ENCODE data around the gene EZH1.

The EZH1 gene

GRCh38 chr17:42744806-42745617, at the start of gene EZH1:
TSS of gene EZH1 (minus strand) at chr17:42745040. CDS start at chr17:42728941, 16,099 bp downstream.
- Mint-ChIP-seq H3K4me3 (peak within 1 kb of the TSS; percentile 90 to 93), H3K4me1 (peaks cover 20 to 35% of the 10 kb centered on the region in 2 donors), H3K9me3 (no peaks in the 10 kb centered on the region), H3K27ac (peak within 1 kb of the TSS; percentile 94), H3K36me3 (peaks cover 0 to 2% of the 10 kb centered on the region in 2 donors), H3K27me3 (peaks cover 4 to 10% of the 10 kb centered on the region in 2 donors)
- DNase-seq (peak; percentile 92), ATAC-seq (replicated peaks) (peak; percentile 89 to 90)

DNA sequence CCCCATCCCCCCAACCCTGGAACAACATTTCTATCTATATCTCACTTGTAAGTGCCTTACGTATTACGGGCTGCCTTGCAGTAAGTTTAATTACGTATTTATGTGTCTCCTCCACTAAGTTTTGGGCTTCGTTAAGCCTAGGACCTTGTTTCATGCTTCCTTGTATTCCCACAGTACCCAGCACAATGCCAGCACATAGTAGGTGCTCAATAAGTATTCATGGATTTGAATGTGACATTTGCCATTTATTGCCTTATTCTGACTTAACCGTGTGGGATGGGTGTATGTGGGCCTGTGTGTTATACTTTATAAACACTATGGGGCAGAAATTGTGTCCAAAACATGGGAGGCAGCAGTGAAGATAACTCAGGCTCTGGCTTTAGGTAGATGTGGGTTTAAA, 47.7 kb upstream of the EZH1 start:
- Mint-ChIP-seq H3K27ac (no peak overlapping the region), H3K9me3 (no peaks in the 10 kb centered on the region), H3K36me3 (peaks cover 17 to 25% of the 10 kb centered on the region in 2 donors), H3K4me1 (peaks cover 16 to 24% of the 10 kb centered on the region in 2 donors), H3K4me3 (no peak overlapping the region), H3K27me3 (peaks cover 24 to 25% of the 10 kb centered on the region in 2 donors)
- DNase-seq (no peak), ATAC-seq (replicated peaks) (no peak)

- ATAC-seq (replicated peaks) (no peak), DNase-seq (no peak)
- H3K27me3 Mint-ChIP-seq: peaks cover 30 to 31% of the 10 kb centered on the region in 2 donors
- H3K4me1 Mint-ChIP-seq: peaks cover 14 to 19% of the 10 kb centered on the region in 2 donors
- H3K27ac Mint-ChIP-seq: no peak overlapping the region
- H3K4me3 Mint-ChIP-seq: no peak overlapping the region
- H3K9me3 Mint-ChIP-seq: no peaks in the 10 kb centered on the region
- H3K36me3 Mint-ChIP-seq: peaks cover 17 to 25% of the 10 kb centered on the region in 2 donors
These were observed 47.1 kb upstream of the EZH1 start for GRCh38 chr17:42791948-42792347.

DNA sequence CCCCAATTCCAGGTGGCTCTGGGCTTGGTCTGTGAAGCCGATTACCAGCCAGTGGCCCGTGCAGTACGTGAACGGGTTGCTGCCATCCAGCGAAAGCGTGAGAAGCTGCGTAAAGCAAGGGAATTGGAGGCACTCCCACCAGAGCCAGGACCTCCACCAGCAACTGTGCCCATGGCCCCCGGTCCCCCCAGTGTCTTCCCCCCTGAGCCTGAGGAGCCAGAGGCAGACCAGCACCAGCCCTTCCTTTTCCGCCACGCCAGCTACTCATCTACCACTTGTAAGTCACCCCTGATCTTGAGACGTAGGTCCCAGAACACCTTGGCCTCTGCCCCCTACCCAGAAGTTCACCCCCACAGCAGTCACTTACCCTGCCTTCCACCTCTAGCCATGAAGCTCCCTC, 42.4 kb upstream of the EZH1 start:
- Mint-ChIP-seq H3K27me3 (peaks cover 70 to 72% of the 10 kb centered on the region in 2 donors), H3K27ac (no peak overlapping the region), H3K36me3 (peaks cover 0 to 3% of the 10 kb centered on the region in 2 donors), H3K4me1 (peaks cover 17 to 24% of the 10 kb centered on the region in 2 donors), H3K4me3 (no peak overlapping the region), H3K9me3 (no peaks in the 10 kb centered on the region)
- no peak for DNase-seq
- no peak for ATAC-seq (replicated peaks)

DNA sequence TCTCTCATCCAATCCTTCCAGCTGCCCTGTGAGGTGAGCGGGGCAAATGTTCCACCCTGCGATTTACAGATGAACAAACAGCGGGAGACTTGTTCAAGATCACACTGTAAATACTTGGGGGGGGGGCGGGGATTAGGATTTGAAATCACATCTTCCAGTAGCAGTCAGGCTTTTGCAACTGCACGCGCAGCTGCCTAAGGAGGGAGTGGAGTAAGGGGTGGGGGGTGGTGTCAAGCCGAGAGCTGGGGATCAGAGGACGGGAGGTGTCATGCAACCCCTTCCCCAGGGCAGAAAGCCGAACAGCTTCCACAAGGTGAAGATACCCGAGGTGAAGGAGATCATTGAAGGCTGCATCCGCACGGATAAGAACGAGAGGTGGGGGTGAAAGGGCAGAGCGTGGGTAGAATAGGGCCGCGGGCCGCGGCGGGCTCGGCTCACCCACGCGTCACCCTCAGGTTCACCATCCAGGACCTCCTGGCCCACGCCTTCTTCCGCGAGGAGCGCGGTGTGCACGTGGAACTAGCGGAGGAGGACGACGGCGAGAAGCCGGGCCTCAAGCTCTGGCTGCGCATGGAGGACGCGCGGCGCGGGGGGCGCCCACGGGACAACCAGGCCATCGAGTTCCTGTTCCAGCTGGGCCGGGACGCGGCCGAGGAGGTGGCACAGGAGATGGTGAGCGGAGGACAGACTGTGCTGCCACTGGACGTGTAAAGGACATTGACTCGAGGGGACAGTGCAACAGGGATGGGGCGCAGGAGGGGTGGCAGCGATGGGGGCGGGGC, 40.2 kb upstream of the EZH1 start:
- peak overlapping the region; percentile 14 to 36 for H3K4me3 Mint-ChIP-seq
- ATAC-seq (replicated peaks) (no peak), DNase-seq (no peak)
- H3K36me3 Mint-ChIP-seq: peaks cover under 1 to 4% of the 10 kb centered on the region in 2 donors
- peaks cover 29% of the 10 kb centered on the region in 2 donors for H3K4me1 Mint-ChIP-seq
- H3K27ac Mint-ChIP-seq: peak overlapping the region; percentile 56
- H3K9me3 Mint-ChIP-seq: no peaks in the 10 kb centered on the region
- H3K27me3 Mint-ChIP-seq: peaks cover 80 to 86% of the 10 kb centered on the region in 2 donors

DNA sequence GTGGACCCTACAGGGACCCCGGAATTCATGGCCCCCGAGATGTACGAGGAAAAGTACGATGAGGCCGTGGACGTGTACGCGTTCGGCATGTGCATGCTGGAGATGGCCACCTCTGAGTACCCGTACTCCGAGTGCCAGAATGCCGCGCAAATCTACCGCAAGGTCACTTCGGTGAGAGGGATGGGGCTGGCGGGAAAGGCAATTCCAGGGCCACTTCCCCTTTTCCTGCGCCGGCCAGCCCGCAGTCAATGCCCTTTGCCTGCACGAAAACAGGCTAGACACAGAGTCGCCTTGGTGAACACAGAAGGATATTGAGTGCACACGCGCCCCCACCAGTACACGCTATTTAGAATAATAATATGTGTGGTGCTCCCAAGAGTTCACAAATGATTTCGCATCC, 39.6 kb upstream of the EZH1 start:
- peaks cover 29 to 35% of the 10 kb centered on the region in 2 donors for H3K4me1 Mint-ChIP-seq
- ATAC-seq (replicated peaks): no peak
- H3K9me3 Mint-ChIP-seq: no peaks in the 10 kb centered on the region
- peaks cover 81 to 88% of the 10 kb centered on the region in 2 donors for H3K27me3 Mint-ChIP-seq
- H3K27ac Mint-ChIP-seq: peak overlapping the region; percentile 56
- H3K36me3 Mint-ChIP-seq: peaks cover 6 to 10% of the 10 kb centered on the region in 2 donors
- no peak for DNase-seq
- peak overlapping the region in 1 of 2 donors; percentile 36 for H3K4me3 Mint-ChIP-seq

GRCh38 chr17:42783791-42784138, 38.9 kb upstream of the EZH1 start:
- no peaks in the 10 kb centered on the region for H3K9me3 Mint-ChIP-seq
- H3K4me1 Mint-ChIP-seq: peaks cover 31 to 38% of the 10 kb centered on the region in 2 donors
- no peak for DNase-seq
- H3K27ac Mint-ChIP-seq: no peak overlapping the region
- H3K27me3 Mint-ChIP-seq: peaks cover 76 to 85% of the 10 kb centered on the region in 2 donors
- no peak overlapping the region for H3K4me3 Mint-ChIP-seq
- H3K36me3 Mint-ChIP-seq: peaks cover 13 to 16% of the 10 kb centered on the region in 2 donors
- no peak for ATAC-seq (replicated peaks)

DNA sequence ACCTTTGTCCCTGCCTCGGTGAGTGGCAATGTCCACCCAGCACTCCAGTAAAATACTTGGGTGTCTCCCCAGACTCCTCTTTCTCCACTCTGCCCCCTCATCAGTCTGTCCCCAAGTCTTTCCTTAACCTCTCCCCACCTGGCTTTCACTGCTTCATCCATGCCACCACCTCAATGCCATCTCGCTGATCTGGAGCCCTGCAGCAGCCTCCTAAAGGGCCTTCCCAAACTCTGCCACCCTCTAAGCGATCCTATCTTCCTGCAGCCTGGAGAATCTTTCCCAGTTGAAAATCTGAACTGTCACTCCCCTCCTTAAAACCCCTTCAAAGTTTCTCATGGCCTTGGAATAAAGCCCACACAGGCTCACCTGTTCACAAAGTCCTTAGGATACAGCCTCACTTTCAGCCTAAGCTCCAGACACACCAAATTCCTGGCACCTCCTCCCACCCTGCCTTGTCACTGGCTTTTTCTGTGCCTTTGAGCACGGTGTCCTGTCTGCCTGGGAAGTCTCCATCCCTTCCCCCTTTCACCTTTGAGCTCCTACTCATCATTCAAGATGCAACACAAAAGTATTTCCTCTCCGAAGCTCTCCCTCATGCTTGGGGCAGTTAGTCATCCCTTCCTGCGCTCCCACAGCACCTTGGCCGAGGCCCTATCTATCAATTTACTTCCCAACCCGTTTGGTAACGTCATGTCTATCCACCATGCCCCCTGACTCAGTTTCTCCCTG, 38.4 kb upstream of the EZH1 start:
- Mint-ChIP-seq H3K27ac (peak overlapping the region; percentile 10), H3K9me3 (no peaks in the 10 kb centered on the region), H3K27me3 (peaks cover 71 to 82% of the 10 kb centered on the region in 2 donors), H3K4me1 (peaks cover 31 to 38% of the 10 kb centered on the region in 2 donors), H3K4me3 (no peak overlapping the region), H3K36me3 (peaks cover 17 to 18% of the 10 kb centered on the region in 2 donors)
- DNase-seq (no peak), ATAC-seq (replicated peaks) (no peak)

DNA sequence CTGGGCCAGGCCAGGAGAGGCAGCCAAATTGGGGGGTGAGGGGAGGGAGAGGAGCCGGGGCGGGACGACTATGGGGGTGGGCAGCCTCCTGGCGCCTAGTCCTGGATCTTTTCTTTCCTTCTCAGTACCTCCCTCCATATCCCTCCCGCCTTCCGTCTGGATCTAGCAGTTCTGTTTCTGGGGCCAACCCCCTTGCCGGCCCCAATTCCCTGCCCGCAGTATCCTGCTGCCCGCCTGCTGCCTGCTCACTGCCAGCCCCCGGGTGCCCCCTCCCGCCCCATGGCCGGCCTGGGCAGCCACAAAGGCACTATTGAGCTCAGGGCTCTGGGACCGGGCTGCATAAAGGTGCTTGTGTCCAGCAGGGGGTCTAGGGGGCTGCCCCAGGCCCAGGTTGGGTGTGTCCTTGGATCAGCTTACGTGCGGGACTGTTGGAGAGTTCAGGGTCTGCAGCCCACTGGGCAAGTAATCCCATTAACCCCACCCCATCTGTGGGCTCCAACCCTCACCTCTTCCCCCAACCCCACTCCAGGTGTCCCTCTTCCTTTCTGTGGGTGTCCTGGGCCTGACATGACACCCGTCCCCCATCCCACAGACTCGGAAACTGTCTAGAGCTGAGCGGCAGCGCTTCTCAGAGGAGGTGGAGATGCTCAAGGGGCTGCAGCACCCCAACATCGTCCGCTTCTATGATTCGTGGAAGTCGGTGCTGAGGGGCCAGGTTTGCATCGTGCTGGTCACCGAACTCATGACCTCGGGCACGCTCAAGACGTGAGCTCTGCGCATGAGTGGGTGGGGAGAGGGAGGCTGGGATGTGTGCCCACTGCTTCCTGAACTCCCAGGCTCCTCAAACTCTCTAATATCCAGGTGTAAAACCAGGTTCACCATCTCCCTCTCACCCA, 37.6 kb upstream of the EZH1 start:
- H3K36me3 Mint-ChIP-seq: peaks cover 24 to 25% of the 10 kb centered on the region in 2 donors
- H3K4me1 Mint-ChIP-seq: peaks cover 31 to 42% of the 10 kb centered on the region in 2 donors
- DNase-seq: no peak
- peak overlapping the region; percentile 10 for H3K27ac Mint-ChIP-seq
- ATAC-seq (replicated peaks): no peak
- no peak overlapping the region for H3K4me3 Mint-ChIP-seq
- no peaks in the 10 kb centered on the region for H3K9me3 Mint-ChIP-seq
- H3K27me3 Mint-ChIP-seq: peaks cover 63 to 73% of the 10 kb centered on the region in 2 donors

GRCh38 chr17:42781639-42782165, 36.9 kb upstream of the EZH1 start:
- DNase-seq (no peak), ATAC-seq (replicated peaks) (peak in 1 of 2 donors; percentile 5)
- no peak overlapping the region for H3K27ac Mint-ChIP-seq
- H3K27me3 Mint-ChIP-seq: peaks cover 56 to 67% of the 10 kb centered on the region in 2 donors
- H3K36me3 Mint-ChIP-seq: peaks cover 25 to 27% of the 10 kb centered on the region in 2 donors
- no peaks in the 10 kb centered on the region for H3K9me3 Mint-ChIP-seq
- peaks cover 31 to 44% of the 10 kb centered on the region in 2 donors for H3K4me1 Mint-ChIP-seq
- no peak overlapping the region for H3K4me3 Mint-ChIP-seq

DNA sequence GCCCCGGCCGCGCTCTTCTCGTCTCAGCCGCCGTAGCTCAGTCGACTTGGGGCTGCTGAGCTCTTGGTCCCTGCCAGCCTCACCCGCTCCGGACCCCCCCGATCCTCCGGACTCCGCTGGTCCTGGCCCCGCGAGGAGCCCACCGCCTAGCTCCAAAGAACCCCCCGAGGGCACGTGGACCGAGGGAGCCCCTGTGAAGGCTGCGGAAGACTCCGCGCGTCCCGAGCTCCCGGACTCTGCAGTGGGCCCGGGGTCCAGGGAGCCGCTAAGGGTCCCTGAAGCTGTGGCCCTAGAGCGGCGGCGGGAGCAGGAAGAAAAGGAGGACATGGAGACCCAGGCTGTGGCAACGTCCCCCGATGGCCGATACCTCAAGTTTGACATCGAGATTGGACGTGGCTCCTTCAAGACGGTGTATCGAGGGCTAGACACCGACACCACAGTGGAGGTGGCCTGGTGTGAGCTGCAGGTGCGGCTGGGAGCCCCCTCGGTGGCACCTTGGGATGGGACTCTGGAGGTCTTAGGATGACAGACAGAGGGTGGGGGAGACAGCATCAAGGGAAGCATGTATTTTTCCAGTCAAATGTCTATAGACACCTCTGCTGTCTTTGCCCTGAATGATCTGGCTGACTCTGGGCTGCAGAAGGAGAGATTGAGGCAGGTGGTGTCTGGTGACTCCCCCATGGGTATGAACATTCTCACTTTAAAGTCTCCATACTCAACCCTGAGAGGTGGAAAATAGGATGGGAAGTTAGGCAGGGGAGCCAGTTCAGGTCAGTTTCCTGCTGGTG, 36.2 kb upstream of the EZH1 start:
- H3K36me3 Mint-ChIP-seq: peaks cover 25 to 33% of the 10 kb centered on the region in 2 donors
- H3K27ac Mint-ChIP-seq: peak overlapping the region; percentile 31
- H3K4me3 Mint-ChIP-seq: peak overlapping the region; percentile 33 to 61
- H3K27me3 Mint-ChIP-seq: peaks cover 53 to 64% of the 10 kb centered on the region in 2 donors
- DNase-seq (no peak), ATAC-seq (replicated peaks) (peak; percentile 11 to 25)
- no peaks in the 10 kb centered on the region for H3K9me3 Mint-ChIP-seq
- peaks cover 31 to 50% of the 10 kb centered on the region in 2 donors for H3K4me1 Mint-ChIP-seq
